GM19023 (cell line): ENCODE results near the gene KCNJ6.

Experiments used
- ATAC-seq: cut with Tn5 transposase; IDR thresholded peaks from one replicate; pipeline ENCODE4 v1.9.1; 2021; ENCODE audit warnings: mild to moderate bottlenecking, moderate library complexity; ENCODE audit not compliant: unreplicated experiment

Gene KCNJ6

DNA sequence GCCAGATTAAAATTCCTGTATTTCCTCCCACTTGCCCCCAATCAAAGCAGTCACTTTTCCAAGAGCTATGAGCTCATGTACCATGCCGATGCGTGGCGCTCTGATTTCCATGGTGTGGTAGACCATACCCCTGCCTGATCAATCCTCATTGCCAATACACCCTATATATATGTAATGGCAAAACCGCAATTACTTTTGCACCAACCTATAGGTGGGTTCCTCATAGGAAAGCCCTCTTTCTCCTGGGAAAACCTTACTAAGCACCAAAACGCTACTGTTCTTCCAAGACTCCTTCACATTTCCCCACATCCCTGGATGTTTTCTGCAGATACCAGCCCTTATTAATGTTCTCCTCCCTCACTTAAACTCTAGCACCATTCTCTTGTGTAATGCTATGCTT is 11.0 kb downstream of the KCNJ6 start:
- ATAC-seq: no peak

DNA sequence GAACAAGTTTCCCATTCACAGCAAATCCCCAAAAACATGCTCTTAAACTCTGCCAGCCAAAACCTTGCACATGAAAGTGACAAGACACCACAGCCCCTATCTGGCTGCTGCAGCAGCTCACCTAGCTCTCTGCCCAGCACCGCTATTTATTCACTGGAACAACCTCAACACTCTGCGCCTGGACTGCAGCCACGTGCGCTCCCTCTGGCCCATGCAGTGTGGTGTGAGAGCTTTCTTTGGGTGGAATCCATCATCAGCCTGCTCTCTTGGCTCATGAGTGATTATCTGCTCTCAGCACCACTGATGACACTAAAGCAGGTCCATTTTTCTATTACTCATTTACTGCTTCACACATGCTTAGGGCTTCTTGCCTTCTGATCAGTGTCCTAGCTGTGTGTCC is 11.4 kb downstream of the KCNJ6 start:
- no peak for ATAC-seq

DNA sequence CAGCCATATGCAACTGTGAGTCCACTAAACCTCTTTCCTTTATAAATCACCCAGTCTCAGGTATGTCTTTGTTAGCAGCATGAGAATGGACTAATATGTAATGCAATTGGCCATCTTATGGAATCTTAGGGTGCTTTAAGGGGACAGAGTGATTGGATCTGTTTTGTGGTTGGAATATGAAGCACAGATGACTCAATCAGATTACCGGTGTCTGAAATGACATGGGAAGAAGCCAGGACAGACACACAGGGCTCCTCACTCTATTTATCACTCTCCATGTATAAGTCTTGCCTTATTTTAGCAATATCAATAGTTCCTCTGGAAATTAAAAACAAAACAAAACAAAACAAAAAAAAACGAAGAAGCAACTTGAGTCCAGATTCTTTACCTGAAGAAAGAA is 12.9 kb downstream of the KCNJ6 start:
- ATAC-seq: no peak

DNA sequence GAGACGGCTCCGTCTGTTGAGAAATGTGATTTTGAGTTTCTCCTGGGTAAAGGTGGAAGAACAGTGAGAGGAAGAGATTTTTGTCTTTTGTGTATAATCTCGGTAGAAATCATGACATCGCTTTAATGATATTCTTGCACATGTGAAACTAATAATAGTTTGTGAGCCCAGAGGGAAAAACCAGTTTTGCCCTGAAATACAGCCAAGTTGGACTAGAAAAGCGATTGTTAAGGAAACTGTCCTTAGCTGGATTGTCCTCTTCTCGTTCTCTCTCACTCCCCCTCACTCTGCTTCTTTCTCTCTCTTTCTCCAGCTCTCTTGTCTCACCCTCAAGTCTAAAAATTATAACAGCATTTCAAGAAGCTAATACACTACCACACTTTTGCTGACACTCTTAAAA is 17.1 kb downstream of the KCNJ6 start:
- ATAC-seq: no peak

DNA sequence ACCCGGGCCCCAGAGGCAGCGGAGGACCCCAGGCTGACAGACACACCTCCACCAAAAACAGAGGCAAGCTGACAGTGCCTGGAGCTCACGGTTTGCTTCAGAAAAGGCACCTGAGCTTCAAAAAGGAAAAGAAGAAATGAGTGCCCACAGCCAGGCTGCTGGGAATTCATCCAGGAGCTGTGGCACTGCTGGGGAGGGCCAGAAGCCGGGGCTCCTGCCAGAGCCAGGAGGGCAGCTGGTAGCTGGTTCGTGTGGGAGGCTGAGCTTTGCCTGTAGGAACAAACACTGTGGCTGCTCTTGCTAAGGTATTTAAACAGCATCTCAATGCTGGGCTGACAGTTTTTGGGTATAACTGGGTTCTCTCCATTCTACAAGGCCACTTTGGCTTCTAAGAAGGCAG is 19.5 kb downstream of the KCNJ6 start:
- ATAC-seq: no peak

DNA sequence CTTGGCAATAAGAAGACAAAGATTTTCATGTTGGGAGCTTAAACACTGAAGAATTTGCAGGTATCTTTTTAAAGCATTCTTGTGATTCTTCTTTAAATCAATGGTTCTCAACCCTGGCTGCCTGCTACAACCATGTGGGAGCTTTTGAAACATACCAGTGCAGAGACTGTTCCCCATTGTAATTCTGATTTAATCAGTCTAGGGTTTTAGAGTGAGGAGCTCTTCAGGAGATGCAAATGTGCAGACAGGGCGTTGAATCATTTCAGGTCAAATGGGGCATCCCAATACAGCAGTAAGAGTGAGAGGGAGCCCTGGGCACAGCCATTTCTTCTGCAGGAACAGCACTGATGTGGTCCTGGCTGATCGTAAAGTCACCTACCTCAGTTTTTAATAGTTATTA is 24.3 kb downstream of the KCNJ6 start:
- no peak for ATAC-seq

DNA sequence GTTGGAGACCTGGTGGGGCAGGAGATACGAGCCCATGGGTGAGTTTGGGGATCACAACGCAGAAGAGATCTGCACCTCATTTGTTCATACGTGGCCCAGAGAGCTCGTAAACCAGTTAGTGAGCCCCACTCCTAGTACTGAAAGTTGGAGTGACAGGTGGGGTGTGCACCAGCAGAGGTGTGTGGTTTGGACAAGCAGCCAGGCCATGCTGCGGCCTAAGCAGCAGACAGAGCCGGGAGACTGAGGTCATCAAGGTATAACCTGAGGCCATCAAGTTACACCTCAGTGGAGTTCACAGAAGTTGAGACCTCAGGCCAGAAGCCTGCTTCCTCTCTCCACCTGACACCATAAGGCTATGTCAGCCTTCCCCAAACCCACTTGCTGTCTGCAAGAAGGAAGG is 27.6 kb downstream of the KCNJ6 start:
- ATAC-seq: no peak

DNA sequence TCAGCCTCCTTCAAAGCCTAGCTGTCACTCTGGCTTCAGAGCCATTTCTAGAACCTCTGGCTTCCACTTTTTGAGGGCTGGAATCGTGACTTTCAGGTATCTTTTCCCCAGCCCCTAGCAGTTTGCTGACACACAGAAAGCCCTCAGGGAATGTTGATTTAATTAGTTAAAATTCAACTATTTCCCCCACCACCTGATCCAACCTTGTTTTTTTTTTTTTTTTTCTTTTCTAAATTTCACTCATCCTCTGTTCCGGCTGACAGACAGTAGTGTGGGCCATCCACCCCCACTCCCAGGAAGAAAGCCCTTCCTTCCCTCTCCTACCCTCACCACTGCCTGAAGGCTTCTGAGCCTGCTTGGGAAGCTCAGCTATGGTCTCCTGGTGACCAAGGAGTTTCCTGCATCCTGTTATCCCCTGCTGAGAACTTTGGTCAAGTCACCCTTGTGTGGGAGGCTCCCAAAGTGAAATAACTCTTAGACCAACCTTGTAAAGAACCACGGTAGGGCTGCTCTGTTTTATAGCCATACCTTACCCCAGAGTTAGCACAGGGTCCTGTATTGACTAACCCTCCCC is 29.4 kb downstream of the KCNJ6 start:
- no peak for ATAC-seq

DNA sequence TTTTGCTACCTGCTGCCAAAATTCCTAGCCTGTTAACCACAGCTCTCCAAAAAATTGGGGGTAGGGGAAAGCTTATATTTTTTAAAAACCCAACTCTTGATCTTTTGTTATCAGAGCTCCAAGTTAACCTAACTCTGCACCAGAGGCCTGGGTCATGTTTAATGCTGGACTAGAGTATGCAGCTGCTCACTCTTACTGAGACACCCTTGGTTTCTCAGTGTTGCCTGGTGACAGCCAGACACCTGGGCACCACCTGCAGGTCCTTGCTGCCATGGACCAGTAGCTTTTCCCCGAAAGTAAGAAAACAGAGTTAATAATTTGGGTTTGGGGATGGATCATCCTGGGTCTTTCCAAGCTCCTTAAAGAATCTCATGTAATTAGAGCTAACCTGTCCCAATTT is 30.1 kb downstream of the KCNJ6 start:
- ATAC-seq: no peak

DNA sequence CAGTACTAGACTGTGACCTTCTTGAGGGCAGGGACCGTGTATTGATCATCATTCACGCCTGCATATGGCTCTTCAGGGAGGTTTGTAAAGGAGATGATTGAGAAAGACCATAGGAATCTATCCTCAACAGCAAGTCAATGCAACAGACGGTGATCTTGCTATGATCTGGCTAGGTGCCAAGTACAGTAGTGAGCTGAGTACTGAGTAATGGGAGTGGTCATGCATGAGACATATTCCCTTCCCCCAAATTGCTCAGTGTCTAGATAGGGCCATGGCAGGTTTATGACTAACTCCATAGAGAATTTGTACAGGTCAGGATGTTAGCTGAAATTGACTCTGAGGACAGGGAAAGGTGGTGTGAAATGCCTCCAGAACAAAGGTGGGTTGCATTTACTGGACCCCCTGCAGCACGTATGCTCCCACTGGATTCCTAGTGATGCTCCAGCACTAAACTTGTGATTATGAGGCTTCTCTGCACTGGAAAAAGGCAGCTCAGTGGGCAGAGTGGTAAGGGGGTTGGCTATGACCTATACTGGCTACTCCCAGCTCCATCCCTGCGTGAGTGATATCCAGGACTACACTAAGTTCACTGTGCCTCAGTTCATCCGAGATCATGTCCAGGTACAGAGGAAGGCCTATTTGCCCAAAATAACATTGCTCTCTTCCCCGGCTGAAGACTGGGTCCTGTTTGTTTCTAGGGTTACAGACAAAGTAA is 37.2 kb downstream of the KCNJ6 start:
- ATAC-seq: no peak

DNA sequence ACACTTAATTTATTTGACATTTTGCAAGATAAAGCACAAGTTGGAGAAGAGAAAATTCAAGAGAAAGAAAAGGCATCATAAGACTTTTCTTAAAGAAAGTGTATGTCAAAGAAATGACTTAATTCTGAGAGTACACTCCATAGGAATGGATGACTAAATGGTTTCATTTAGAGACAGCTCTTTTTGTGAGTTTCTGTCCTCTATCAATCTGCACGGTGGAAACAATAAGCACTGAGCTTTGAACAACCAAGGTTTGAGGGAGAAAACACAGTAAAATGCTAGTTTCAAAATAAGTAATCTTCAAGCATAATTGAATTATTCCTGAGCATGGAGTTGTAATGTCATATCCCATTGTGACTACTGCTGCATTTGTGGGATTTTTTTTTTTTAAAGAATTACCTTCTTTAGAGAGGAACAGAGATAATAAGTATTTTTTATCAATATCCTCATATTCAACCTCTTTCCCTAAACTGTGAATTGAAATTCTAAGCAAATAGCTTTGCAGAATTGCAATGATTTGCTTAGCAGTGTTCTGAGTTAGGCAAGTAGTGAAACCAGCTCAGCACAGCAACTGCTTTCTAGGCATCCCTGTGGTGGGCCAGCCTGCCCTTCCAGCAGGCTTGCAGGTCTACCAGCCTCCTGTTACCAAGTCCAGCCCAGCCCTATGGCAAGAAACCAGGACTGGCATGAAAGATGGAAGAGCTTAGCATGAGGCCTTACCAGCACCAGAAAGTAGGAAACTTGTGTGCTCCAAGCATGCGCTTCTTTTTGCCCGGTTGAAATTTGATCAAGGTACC is 38.2 kb downstream of the KCNJ6 start:
- no peak for ATAC-seq

DNA sequence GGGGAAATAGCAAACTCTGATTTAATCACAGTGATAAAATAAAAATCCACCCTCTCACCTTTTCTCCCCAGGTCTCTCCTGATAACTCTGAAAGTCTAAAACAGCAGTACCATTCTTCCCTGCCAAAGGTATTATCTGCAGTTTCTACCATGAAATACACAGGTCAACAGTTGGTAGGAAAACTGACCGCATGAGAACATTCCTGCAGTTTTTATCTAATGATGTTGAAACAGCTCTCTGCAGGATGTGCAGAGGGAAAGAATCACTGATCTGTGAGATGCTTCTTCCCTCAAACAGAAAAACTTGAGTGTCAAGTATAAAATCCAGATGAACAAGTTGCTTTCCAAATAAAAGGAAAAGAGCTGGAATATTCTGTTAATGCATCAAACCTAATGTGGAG is 39.1 kb downstream of the KCNJ6 start:
- ATAC-seq: no peak

DNA sequence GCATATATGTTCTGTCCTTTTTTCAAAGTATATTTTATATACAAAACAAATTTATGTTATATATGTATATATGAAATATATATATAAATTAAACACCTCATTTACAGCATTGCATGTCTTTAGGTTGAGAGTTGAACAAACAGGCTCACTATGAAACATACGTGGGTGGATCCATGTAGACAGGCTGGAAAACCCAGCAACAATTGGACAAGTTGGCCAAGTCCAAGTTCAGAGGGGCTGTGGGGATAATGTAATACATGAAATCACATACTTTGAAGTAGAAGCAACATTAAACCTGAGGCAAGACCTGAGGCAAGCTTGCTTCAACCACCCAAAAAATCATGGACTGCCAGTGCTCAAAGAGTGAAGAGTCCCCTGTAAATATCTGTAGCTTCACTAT is 39.7 kb downstream of the KCNJ6 start:
- ATAC-seq: no peak

DNA sequence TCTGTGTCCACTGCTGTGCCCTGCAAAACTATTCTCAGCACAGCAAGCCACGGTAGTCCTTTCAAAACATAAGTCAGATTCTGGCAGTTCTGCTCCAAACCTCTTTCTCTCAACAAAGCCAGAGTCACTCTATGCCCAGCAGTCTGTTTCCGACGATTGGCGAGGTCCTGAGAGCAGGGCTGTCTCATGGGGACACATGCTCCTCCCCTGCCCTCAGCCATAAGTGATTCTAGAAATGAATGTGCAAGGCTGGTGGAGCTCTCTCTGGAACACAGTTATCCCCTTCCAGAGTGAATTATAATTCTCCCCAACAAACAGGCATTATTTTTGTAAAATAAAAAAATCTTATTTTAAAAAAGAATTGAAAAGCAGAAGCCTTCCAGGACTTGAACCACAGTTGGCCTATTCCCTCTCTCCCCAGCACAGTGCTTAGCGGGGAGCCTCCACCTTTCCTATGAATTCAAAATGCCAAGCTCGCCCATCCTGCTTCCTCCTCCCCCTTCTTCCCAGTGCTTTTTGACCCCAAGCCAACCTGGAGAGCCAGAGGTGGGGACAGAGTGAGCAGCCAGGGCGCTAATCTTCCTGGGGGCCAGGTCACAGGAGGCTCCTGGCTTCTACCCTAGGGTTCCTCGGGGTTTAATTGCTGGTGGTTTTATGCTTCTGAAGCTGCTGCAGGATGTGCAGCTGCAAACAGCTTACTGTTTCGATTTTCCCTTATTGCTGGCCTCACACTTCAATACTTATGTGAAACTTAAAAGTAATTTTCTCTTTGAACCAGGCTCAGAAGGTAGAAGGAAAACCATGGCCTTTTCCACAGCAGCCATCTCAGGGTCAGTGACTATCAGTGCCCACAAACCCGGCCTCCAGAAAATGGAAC is 41.1 kb downstream of the KCNJ6 start:
- ATAC-seq: no peak

DNA sequence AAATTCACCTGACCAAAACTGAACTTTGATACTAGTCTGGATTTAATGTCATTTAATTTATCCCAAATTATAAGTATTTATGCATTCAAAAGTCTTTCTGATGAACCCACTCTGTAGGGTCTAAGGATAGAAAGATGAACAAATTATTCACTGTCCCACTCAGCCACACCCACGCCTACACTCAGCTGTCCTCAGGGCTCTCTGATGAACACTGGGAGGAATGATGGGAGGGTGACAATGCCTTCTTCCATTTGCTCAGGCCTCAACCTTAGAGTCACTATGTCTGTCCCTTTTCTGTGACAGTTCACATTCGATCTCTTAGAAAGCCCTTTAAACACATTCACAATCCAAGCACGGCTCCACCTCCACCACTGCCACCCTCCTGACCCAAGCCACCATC is 41.8 kb downstream of the KCNJ6 start:
- ATAC-seq: no peak

DNA sequence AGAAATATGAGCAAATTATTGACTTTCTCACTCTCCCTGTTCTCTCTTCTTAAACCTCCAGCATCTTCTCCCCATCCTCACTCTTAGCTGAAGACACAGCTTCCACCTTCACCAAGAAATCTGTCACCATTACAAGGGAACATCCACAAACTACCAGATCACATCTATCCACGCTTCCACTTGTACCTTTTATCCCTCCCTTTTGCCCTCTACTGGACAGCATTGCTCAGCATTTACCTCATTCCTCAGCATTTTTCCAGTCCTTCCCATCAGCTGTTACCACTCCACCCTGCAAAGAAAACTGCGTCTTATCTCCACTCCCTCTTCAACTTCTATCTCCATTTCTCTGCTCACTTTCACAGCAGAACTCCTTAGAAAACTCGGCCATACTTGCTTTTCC is 42.6 kb downstream of the KCNJ6 start:
- ATAC-seq: no peak

DNA sequence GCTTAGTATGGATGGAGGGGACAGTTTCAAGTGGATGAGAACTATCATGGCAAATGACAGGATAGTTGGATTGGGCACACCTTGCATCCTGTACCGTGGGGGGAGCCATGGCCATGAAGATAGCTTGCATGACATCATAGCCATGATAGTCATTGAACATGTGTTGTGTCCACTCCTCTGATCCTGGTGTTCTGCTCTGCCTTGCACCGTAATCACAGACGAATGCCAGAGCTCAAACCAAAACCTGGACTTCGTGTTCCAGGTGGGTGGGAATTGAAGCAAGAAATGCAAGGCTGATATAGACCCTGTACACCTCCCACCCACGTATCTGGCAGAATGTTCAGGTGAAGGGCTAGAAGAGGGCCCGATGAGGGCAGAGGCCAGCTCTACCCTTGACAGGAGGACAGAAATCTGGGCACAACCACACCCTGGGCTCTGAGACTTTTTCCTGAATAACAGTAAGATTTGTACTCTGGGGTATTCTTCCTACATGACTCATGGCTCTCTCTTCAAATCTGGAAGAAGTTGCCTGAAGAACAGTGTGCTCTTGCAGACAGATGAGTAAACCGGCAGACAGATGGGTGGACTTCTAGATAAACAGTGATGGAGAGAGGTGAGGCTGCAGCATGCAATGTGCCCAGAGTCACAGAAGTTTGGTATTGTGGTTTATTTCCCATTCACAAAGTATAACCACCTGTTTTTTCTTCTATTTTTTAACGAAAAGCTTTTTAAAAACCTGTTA is 45.0 kb downstream of the KCNJ6 start:
- no peak for ATAC-seq

DNA sequence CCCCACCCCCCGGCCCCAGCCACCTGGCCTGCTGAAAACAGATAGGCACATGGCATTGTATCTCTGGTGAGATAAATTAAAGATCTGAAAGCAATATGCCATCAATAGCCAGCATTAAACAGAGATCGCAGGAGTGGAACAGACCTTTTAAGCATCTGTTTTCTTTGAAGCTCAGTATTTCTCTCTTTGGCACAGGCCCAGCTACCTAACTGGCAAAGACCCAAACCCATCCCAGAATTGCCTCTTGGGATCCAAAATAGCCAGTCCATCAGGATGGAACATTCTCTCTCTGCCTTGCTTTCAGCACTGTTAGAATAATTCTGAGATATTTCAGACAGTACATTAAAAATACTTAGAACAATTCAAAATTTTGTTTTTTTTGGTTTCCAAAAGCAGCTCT is 46.0 kb downstream of the KCNJ6 start:
- no peak for ATAC-seq

DNA sequence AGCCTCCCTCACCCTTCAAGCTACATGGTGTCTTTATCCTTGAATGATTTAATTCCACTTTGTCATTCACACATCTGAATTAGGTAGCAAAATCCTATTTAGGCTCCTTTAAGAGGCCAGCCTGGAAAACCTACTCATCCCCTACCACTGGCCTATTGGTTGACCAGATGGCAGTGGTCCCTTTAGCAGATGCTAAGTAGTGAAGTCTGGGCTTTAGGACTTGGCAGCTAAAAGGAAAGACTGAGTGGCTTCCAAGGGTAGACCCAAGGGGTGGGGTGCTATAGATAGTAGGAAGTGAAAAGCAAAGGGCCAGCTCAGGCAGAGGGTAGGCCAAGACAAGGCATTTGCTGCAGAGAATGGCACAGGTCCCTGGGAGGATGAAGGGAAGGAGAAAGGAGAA is 46.6 kb downstream of the KCNJ6 start:
- no peak for ATAC-seq

DNA sequence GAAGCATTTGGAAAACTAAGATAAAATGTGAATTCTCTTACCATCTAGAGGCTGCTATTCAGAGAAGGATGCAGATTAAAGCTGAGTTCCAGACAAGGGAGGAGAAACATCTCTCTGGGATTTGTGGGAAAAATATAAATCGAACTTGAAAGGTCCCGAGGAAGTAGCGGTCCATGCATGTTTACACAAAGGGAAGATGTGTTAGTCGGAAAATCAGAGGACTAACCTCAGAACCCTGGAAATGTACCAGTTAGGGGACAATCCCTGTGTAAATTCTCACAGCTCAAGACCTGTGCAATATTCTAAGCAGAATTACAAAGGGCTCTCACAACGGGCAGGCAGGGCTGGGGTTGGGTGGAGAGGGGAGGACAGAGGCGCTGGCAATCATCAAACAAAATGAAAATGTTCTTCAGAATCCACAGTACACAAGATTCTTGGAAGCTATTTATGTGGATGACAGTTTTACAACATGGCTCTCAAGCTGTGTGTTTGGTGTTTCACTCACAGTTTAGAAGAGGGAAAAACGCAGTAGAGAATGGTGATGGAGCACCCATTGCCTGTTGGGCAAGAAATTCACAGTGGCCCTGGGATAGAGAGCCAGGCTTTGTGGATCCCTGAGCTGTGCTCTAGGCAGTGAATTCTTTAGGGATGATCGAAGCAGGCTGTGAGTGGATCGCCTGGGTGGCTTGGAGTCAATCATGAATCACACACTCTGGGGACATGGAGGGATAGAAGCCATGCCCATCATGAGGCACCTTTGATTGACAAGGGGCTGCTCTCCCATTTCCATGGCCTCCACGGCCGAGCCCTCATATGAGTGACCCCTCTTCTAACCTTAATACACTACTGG is 47.6 kb downstream of the KCNJ6 start:
- no peak for ATAC-seq
